HG02981 (cell line): ENCODE data around the gene RGMA.
"Not testable (repeated sequence)": the region's sequence is repeated elsewhere in the genome, so short reads cannot be mapped to it uniquely, and the experiment has no call there.

Experiments
- ATAC-seq: cut with Tn5 transposase; IDR thresholded peaks from one replicate; pipeline ENCODE4 v1.9.1; 2021; ENCODE audit warnings: mild to moderate bottlenecking, moderate library complexity; ENCODE audit not compliant: unreplicated experiment

The RGMA gene

DNA sequence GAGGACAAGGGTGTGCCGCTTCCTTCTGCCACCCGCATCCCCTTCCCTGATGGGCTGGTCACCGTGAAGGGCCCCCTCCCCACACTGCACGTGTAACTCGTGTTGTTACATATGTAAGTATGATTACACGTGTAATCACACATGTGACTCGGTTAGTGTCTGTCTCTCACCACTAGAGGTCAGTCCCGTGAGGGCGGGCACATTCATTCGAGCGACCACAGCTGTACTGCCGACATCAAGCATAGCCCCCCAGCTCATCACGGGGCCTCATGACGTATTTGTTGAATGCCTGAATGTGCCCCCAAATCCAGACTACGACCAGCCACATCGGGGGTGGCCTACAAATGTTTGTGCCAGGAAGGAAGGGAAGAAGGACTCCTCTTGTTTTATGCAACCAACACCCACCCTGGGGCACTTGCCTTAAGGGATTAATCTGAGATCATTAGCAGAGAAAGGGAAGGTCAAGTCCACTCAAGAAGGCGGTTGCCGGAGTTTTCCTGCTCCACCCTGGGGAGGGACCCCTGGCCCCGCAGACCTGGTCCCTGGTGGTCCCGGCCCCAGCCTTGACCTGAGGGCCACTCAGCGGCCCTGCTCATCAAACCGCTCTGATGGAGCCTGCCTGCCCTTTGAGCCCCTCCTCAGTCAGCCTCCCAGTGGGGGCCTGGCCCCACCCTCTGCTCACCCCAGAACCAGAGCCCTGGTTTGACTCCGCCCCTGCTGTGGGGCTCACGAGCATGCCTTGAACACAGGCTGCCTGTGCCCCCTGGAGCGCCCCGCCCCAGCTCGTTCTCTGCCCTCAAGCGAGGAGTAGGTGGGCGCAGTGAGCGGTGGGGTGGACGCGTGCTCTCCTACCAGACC lies 52.8 kb downstream of the RGMA start:
- peak; percentile 85 for ATAC-seq

- no peak for ATAC-seq
Observed at GRCh38 chr15:93035092-93035915, 53.7 kb downstream of the RGMA start.

DNA sequence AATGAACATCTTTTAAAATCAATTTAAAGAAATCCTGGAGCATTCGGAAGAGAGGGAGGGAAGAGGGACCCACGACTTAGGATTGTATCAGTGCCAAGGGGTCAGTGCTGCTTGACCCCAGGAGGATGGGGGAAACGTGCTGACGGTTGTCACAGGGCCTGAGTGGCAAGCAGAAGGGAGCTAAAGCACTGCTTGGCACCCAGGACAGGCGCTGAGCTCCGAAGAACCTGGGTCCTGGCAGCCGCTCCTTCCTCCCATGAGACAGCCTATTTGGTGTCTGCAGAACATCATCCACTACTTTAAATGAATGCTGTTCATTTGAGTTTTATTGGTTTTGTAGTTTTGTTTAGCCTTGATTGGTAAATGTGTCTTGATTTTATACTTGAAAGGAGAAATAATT lies 54.5 kb downstream of the RGMA start:
- ATAC-seq: no peak

DNA sequence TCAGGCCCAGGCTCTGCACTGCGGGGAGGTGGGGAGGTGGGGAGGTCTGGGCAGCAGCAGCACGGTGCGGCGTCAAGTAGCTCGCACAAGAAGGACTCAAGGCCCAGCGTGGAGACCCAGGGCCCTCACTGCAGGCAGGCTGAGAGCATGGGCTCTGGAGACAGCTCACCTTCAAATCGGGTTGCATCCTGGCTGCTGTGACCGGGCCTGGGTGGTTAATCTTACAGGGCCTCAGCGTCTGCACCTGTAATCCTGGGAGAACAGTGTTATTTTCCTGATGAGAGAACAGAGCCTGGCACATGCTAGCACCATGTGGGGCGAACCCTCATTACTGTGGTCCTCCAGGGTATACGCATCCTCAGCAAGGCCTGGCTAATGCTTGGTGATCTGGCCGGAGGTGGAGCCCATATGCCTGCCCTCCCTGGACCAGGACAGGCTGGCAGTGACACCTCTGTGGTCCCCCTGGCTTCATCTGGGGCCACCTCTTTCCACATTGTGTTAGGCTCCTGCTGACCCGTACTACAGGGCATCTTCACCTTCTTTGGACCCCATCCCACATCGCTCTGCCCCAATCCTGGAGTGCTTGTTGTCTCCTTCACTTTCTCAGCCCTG lies 55.5 kb downstream of the RGMA start:
- ATAC-seq: no peak

GRCh38 chr15:93032515-93033206 lies 56.4 kb downstream of the RGMA start:
- ATAC-seq: not testable (repeated sequence)

DNA sequence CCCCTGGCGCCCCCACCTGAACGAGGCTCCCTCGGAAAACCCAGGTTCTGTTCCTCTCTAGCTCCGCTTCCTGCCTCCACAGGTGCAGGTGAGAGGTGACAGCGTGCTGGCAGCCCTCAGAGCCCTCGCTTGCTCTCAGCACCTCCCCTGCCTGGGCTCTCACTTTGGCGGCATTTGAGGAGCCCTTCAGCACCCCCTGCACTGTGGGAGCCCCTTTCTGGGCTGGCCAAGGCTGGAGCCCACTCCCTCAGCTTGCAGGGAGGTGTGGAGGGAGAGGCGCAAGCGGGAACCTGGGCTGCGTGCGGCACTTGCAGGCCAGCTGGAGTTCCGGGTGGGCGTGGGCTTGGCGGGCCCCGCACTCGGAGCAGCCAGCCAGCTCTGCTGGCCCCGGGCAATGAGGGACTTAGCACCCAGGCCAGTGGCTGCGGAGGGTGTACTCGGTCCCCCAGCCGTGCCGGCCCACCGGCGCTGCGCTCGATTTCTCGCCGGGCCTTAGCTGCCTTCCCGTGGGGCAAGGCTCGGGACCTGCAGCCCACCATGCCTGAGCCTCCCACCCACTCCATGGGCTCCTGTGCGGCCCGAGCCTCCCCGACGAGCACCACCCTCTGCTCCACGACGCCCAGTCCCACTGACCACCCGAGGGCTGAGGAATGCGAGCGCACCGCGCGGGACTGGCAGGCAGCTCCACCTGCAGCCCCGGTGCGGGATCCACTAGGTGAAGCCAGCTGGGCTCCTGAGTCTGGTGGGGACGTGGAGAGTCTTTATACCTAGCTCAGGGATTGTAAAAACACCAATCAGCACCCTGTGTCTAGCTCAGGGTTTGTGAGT lies 57.2 kb downstream of the RGMA start:
- not testable (repeated sequence) for ATAC-seq

DNA sequence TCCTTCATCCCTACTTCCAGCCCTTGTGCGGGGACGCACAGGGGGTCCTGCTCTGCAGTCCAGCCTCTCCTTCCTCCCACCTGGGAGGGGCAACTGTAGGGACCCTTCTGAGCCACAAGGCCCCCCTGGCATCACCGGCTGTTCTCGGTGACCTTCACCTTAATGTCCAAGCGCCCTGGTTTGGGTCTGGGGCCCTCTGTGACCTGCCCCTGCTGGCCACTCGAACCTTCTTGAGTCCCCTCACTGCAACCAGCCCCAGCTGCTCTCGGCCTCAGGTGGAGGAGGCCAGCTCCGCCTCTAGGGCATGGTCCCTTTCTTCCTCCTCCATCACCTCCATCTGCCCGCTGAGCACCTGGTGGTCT lies 57.9 kb downstream of the RGMA start:
- no peak for ATAC-seq

DNA sequence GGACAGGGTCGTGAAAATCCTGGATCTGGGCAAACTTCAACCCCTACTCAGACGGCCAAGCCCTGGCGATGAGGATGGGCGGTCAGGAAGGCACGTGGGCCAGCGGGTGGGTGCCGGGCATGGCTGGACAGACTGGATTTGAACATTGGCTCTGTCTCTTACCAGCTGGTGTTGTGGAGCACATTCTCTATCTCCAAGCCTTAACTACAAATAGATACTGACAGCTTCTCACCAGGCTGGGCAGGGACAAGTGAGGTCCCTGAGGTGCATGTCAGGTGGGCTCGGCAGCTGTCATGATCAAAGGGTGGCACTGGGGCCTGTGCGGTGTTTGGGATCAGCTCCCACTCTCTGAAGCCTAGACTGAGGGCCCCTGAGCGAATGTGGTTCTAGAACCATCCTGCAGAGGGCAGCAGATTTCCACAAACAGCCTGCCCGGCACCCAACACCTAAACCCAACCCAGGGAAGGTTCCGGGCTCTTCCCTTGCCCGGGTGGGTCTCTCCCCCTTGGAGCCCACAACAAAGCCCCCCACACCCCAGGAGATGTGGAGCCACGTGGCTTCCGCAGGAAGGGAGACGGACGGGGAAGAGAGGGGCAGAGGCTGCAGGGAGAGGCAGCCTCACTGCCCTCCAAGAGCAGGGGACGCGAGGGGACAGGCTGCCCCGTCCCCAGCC lies 58.4 kb downstream of the RGMA start:
- peak; percentile 83 for ATAC-seq

- ATAC-seq: no peak
Observed at GRCh38 chr15:93029836-93030429, 59.1 kb downstream of the RGMA start.

- ATAC-seq: no peak
Observed at GRCh38 chr15:93029214-93029835, 59.7 kb downstream of the RGMA start.

GRCh38 chr15:93028632-93029213 lies 60.3 kb downstream of the RGMA start:
- ATAC-seq: no peak

GRCh38 chr15:93028111-93028631 lies 60.8 kb downstream of the RGMA start:
- no peak for ATAC-seq

GRCh38 chr15:93027413-93027812 lies 61.6 kb downstream of the RGMA start:
- no peak for ATAC-seq

GRCh38 chr15:93026380-93026817 lies 62.6 kb downstream of the RGMA start:
- ATAC-seq: no peak

DNA sequence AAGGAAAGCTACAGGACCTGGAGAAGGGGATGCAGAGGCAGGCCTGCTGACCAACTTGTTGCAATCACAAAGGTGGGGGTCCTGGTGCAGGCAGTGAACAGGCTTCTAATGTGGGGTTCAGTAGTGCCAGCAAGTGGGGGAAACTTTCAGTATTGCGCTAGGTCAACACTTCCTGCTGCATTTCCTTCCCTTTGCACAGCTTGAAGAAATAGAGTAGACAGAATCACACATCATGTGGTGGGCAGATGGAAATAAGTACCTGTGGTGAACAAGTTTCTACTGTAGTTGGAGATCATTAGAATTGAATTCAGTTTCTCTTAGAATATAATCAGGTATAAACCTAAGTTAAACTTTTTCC lies 63.4 kb downstream of the RGMA start:
- no peak for ATAC-seq

GRCh38 chr15:93024716-93025624 lies 64.0 kb downstream of the RGMA start:
- no peak for ATAC-seq

- ATAC-seq: no peak
Observed at GRCh38 chr15:93024293-93024692, 64.7 kb downstream of the RGMA start.
